H9 (cell line): ENCODE results near the gene CLCN6. TPM values are rescaled to one million over a fixed set of nuclear protein-coding genes. Genes with fewer than 3 reads are reported as not detected.

Experiments
- DNase-seq: peaks from one replicate; pipeline ENCODE4 v3.0.0-alpha.2; 2017
- H2AFZ ChIP-seq: one replicate; pipeline ENCODE4 v1.6.1; 2013; ENCODE audit warnings: mild to moderate bottlenecking, low read length, control low read depth, moderate library complexity
- H2AK5ac ChIP-seq: 2 replicates; pipeline ENCODE4 v1.6.1; 2013; ENCODE audit warnings: low read length, control low read depth, mixed read lengths; ENCODE audit not compliant: insufficient read length
- H2BK120ac ChIP-seq: one replicate; pipeline ENCODE4 v1.6.1; 2013; ENCODE audit warnings: low read depth, mild to moderate bottlenecking, low read length, control low read depth, inconsistent platforms; ENCODE audit not compliant: poor library complexity, severe bottlenecking
- H2BK12ac ChIP-seq: 2 replicates; pipeline ENCODE4 v1.6.1; 2013; ENCODE audit warnings: low read length, control low read depth, mixed read lengths, low read depth; ENCODE audit not compliant: insufficient read length
- H2BK15ac ChIP-seq: 2 replicates; pipeline ENCODE4 v1.6.1; 2013; ENCODE audit warnings: low read depth, low read length, control low read depth
- H2BK20ac ChIP-seq: one replicate; pipeline ENCODE4 v1.6.1; 2013; ENCODE audit warnings: low read depth, mild to moderate bottlenecking, low read length, control low read depth, inconsistent platforms; ENCODE audit not compliant: poor library complexity, severe bottlenecking
- H2BK5ac ChIP-seq: 2 replicates; pipeline ENCODE4 v1.6.1; 2013; ENCODE audit warnings: low read length, control low read depth, mixed read lengths; ENCODE audit not compliant: insufficient read length
- H3K14ac ChIP-seq: 2 replicates; pipeline ENCODE4 v1.6.1; 2013; ENCODE audit warnings: low read length, control low read depth; ENCODE audit not compliant: insufficient read depth
- H3K18ac ChIP-seq: 2 replicates; pipeline ENCODE4 v1.6.1; 2013; ENCODE audit warnings: low read depth, mild to moderate bottlenecking, mixed read lengths, low read length, control low read depth; ENCODE audit not compliant: insufficient read length
- H3K23ac ChIP-seq: 2 replicates; pipeline ENCODE4 v1.6.1; 2013; ENCODE audit warnings: low read length, control low read depth, mixed read lengths, low read depth; ENCODE audit not compliant: insufficient read length
- H3K23me2 ChIP-seq: 2 replicates; pipeline ENCODE4 v1.6.1; 2013; ENCODE audit warnings: low read depth, mild to moderate bottlenecking, mixed read lengths, low read length, control low read depth; ENCODE audit not compliant: insufficient read length, poor library complexity, severe bottlenecking
- H3K27ac ChIP-seq: 2 replicates; pipeline ENCODE4 v1.5.1; 2013; ENCODE audit warnings: low read length, control low read depth, mixed read lengths, low read depth; ENCODE audit not compliant: insufficient read length
- H3K27me3 ChIP-seq: 2 replicates; pipeline ENCODE4 v1.6.1; 2013; ENCODE audit warnings: low read length, control low read depth, inconsistent platforms; ENCODE audit not compliant: insufficient read depth
- H3K4ac ChIP-seq: 2 replicates; pipeline ENCODE4 v1.6.1; 2013; ENCODE audit warnings: low read depth, mild to moderate bottlenecking, control low read depth, inconsistent platforms, low read length, moderate library complexity
- H3K4me1 ChIP-seq: 2 replicates; pipeline ENCODE4 v1.6.1; 2013; ENCODE audit warnings: low read length, control low read depth, inconsistent platforms; ENCODE audit not compliant: insufficient read depth
- H3K4me2 ChIP-seq: 2 replicates; pipeline ENCODE4 v1.6.1; 2013; ENCODE audit warnings: low read length, control low read depth, mixed read lengths; ENCODE audit not compliant: insufficient read length, insufficient read depth
- H3K56ac ChIP-seq: 2 replicates; pipeline ENCODE4 v1.6.1; 2013; ENCODE audit warnings: low read depth, mild to moderate bottlenecking, mixed read lengths, low read length, control low read depth; ENCODE audit not compliant: insufficient read length
- H3K79me1 ChIP-seq: 2 replicates; pipeline ENCODE4 v1.6.1; 2013; ENCODE audit warnings: low read depth, mild to moderate bottlenecking, moderate library complexity, low read length, control low read depth, inconsistent platforms; ENCODE audit not compliant: insufficient read depth, poor library complexity, severe bottlenecking
- H3K79me2 ChIP-seq: 2 replicates; pipeline ENCODE4 v1.6.1; 2013; ENCODE audit warnings: low read length, control low read depth, inconsistent platforms; ENCODE audit not compliant: insufficient read depth
- H3K9ac ChIP-seq: 2 replicates; pipeline ENCODE4 v1.6.1; 2013; ENCODE audit warnings: low read length, control low read depth, mixed read lengths; ENCODE audit not compliant: insufficient read length; ENCODE audit errors: extremely low read depth
- H3K9me3 ChIP-seq: one replicate; pipeline ENCODE4 v1.6.1; 2013; ENCODE audit warnings: low read depth, low read length, inconsistent platforms; ENCODE audit not compliant: control insufficient read depth
- H3T11ph ChIP-seq: one replicate; pipeline ENCODE4 v1.6.1; 2013; ENCODE audit warnings: mild to moderate bottlenecking, low read length, control low read depth, inconsistent platforms
- H4K20me1 ChIP-seq: one replicate; pipeline ENCODE4 v1.6.1; 2013; ENCODE audit not compliant: control insufficient read depth, insufficient read length, insufficient read depth
- H4K5ac ChIP-seq: 2 replicates; pipeline ENCODE4 v1.6.1; 2013; ENCODE audit warnings: low read depth, mild to moderate bottlenecking, mixed read lengths, low read length, control low read depth; ENCODE audit not compliant: insufficient read length
- H4K8ac ChIP-seq: replicated peaks from 2 replicates; pipeline ENCODE4 v1.6.1; 2013; ENCODE audit warnings: low read length, control low read depth, mixed read lengths, low read depth; ENCODE audit not compliant: insufficient read length
- H4K91ac ChIP-seq: 2 replicates; pipeline ENCODE4 v1.6.1; 2013; ENCODE audit warnings: low read depth, mild to moderate bottlenecking, moderate library complexity, mixed read lengths, low read length, control low read depth; ENCODE audit not compliant: insufficient read length
- H3K27ac Mint-ChIP-seq, 3 experiments: 2 replicates in 2 of 3; 3 replicates in 1 of 3; pipeline ENCODE4 v1.8.0; 2020 to 2021; ENCODE audit warnings: mixed read lengths in 3 of 3, mild to moderate bottlenecking in 1 of 3, moderate library complexity in 1 of 3
- H3K27me3 Mint-ChIP-seq: 2 replicates; pipeline ENCODE4 v1.8.0; 2021; ENCODE audit warnings: low read depth, mild to moderate bottlenecking, moderate library complexity, mixed read lengths
- H3K36me3 Mint-ChIP-seq, 3 experiments: 2 replicates in 2 of 3; 3 replicates in 1 of 3; pipeline ENCODE4 v1.8.0; 2020 to 2021; ENCODE audit warnings: low read depth in 3 of 3, mixed read lengths in 3 of 3; ENCODE audit not compliant: insufficient read depth in 1 of 3
- H3K4me1 Mint-ChIP-seq, 2 experiments: 2 replicates each; pipeline ENCODE4 v1.8.0; 2020; ENCODE audit warnings: mixed read lengths in 2 of 2
- H3K4me3 Mint-ChIP-seq, 2 experiments: 2 replicates in 1 of 2; 3 replicates in 1 of 2; pipeline ENCODE4 v1.8.0; 2020 to 2021; ENCODE audit warnings: mild to moderate bottlenecking in 2 of 2, mixed read lengths in 2 of 2, moderate library complexity in 1 of 2
- H3K9me3 Mint-ChIP-seq, 2 experiments: 2 replicates in 1 of 2; 3 replicates in 1 of 2; pipeline ENCODE4 v1.8.0; 2020; ENCODE audit warnings: mild to moderate bottlenecking in 2 of 2, mixed read lengths in 2 of 2, moderate library complexity in 1 of 2
- CTCF ChIP-seq: fragments of 200-600 bp; sonication (generic); conservative IDR thresholded peaks from 3 replicates; pipeline ENCODE4 v1.8.0; 2021; ENCODE audit warnings: antibody characterized with exemption, mild to moderate bottlenecking
- WGBS: extraction: QIAGEN DNeasy Blood & Tissue Kit; methylation state at CpG from one replicate; pipeline ENCODE4 v1.1.7; 2013; ENCODE audit warnings: missing lambda C conversion rate, low lambda C conversion rate, mixed read lengths; ENCODE audit not compliant: insufficient read length; ENCODE audit errors: extremely low coverage; 5-methylcytosine and 5-hydroxymethylcytosine counted together
- total RNA-seq: library from RNA; stranded (reverse); gene quantifications from 2 replicates; pipeline ENCODE4 v1.2.1, GENCODE V29; 2021

CLCN6 gene
- total RNA-seq, 1 experiment from 2014 or later = 20.5 TPM

GRCh38 chr1:11882814-11883538, 77.0 kb downstream of the CLCN6 start:
- peak overlapping the region in 1 of 3 experiments; percentile 72; a peak in 1 of 7 replicates for H3K27ac Mint-ChIP-seq
- no peaks in the 10 kb centered on the region; the same call in 1 of the 2 replicates for H3K27me3 Mint-ChIP-seq
- H4K91ac ChIP-seq = no peak overlapping the region
- H4K8ac ChIP-seq = no peak overlapping the region
- DNase-seq = peak; percentile 80
- H3K79me2 ChIP-seq = no peaks in the 10 kb centered on the region
- no peak overlapping the region for H3K4me3 Mint-ChIP-seq
- no peaks in the 10 kb centered on the region for H4K20me1 ChIP-seq
- peaks cover 0 to 5% of the 10 kb centered on the region in 2 experiments; a peak in 4 of 5 replicates for H3K9me3 Mint-ChIP-seq
- peak overlapping the region; percentile 38; the same call in 1 of the 2 replicates for H3K14ac ChIP-seq
- H2BK15ac ChIP-seq = no peak overlapping the region
- no peaks in the 10 kb centered on the region for H3K79me1 ChIP-seq
- no peak overlapping the region for H4K5ac ChIP-seq
- no peaks in the 10 kb centered on the region for H3K9me3 ChIP-seq
- H2BK20ac ChIP-seq = no peak overlapping the region
- peaks cover 10 to 20% of the 10 kb centered on the region in 2 experiments for H3K4me1 Mint-ChIP-seq
- H3K9ac ChIP-seq = no peak overlapping the region
- no peak overlapping the region for H3K23ac ChIP-seq
- H2BK5ac ChIP-seq = no peak overlapping the region
- H3K27ac ChIP-seq = no peak overlapping the region
- H2AK5ac ChIP-seq = no peak overlapping the region
- no CpG with 5 or more reads among the region's 13 CpGs for WGBS
- no peak overlapping the region for H2BK12ac ChIP-seq
- H3T11ph ChIP-seq = no peak overlapping the region
- TF ChIP-seq CTCF = no peak
- no peak overlapping the region for H3K4me2 ChIP-seq
- H3K27me3 ChIP-seq = no peaks in the 10 kb centered on the region
- no peak overlapping the region for H3K18ac ChIP-seq
- no peak overlapping the region for H2AFZ ChIP-seq
- H3K4ac ChIP-seq = no peak overlapping the region
- no peak overlapping the region for H2BK120ac ChIP-seq
- H3K4me1 ChIP-seq = peaks cover 2% of the 10 kb centered on the region; the same call in 1 of the 2 replicates
- H3K36me3 Mint-ChIP-seq = 0 out of 7 replicates have a peak, but pooled peaks cover 0 to 7% (median 0%) of the 10 kb centered on the region in 3 experiments
- no peaks in the 10 kb centered on the region for H3K23me2 ChIP-seq
- H3K56ac ChIP-seq = no peak overlapping the region
